ENCODE measurements around the gene MRTFA. TPM values are rescaled to one million over a fixed set of nuclear protein-coding genes. Genes with fewer than 3 reads are reported as not detected.

MRTFA gene
- total and polyA plus RNA-seq, 9 of the 15 experiments (the other 6 are each of a cell fraction or from before 2014, with no cell fraction given), result 0.84 to 21.1 (median 3.7) TPM

DNA sequence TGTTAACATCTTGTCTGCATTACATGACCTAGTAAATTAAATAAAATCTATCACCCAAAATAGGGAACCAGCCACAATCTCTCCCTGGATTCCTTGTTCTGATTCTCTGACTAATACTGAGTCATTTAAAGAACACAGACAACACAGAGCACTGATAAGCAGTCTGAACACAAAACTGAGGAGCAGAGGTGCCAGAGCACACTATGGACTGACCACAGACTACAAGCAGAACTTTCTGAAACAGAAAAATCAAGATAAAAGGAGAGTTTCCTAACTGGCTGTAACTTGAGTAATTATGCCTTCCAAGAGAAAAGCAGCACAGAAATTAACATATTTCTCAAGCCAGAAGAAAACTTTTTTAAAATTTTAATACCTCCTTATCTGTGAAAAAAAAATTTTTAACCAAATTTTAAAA, 137.3 kb downstream of the MRTFA start (continued):
- TF ChIP-seq, protein P1, sequence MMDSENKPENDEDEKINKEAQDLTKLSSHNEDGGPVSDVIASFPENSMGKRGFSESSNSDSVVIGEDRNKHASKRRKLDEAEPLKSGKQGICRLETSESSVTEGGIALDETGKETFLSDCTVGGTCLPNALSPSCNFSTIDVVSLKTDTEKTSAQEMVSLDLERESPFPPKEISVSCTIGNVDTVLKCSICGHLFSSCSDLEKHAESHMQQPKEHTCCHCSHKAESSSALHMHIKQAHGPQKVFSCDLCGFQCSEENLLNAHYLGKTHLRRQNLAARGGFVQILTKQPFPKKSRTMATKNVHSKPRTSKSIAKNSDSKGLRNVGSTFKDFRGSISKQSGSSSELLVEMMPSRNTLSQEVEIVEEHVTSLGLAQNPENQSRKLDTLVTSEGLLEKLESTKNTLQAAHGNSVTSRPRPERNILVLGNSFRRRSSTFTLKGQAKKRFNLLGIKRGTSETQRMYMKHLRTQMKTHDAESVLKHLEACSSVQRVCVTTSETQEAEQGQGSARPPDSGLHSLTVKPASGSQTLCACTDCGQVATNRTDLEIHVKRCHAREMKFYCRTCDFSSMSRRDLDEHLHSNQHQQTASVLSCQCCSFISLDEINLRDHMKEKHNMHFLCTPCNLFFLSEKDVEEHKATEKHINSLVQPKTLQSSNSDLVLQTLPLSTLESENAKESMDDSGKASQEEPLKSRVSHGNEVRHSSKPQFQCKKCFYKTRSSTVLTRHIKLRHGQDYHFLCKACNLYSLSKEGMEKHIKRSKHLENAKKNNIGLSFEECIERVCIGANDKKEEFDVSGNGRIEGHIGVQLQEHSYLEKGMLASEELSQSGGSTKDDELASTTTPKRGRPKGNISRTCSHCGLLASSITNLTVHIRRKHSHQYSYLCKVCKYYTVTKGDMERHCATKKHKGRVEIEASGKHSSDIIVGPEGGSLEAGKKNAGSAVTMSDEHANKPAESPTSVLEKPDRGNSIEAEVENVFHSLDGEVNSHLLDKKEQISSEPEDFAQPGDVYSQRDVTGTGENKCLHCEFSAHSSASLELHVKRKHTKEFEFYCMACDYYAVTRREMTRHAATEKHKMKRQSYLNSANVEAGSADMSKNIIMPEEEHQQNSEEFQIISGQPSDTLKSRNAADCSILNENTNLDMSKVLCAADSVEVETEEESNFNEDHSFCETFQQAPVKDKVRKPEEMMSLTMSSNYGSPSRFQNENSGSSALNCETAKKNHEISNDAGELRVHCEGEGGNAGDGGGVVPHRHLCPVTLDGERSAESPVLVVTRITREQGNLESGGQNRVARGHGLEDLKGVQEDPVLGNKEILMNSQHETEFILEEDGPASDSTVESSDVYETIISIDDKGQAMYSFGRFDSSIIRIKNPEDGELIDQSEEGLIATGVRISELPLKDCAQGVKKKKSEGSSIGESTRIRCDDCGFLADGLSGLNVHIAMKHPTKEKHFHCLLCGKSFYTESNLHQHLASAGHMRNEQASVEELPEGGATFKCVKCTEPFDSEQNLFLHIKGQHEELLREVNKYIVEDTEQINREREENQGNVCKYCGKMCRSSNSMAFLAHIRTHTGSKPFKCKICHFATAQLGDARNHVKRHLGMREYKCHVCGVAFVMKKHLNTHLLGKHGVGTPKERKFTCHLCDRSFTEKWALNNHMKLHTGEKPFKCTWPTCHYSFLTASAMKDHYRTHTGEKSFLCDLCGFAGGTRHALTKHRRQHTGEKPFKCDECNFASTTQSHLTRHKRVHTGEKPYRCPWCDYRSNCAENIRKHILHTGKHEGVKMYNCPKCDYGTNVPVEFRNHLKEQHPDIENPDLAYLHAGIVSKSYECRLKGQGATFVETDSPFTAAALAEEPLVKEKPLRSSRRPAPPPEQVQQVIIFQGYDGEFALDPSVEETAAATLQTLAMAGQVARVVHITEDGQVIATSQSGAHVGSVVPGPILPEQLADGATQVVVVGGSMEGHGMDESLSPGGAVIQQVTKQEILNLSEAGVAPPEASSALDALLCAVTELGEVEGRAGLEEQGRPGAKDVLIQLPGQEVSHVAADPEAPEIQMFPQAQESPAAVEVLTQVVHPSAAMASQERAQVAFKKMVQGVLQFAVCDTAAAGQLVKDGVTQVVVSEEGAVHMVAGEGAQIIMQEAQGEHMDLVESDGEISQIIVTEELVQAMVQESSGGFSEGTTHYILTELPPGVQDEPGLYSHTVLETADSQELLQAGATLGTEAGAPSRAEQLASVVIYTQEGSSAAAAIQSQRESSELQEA (IDR thresholded peaks at IDR 0.05; ENCODE audit: low read depth), result no peak
- TF ChIP-seq SPI1 (IDR thresholded peaks at IDR 0.05; ENCODE audit: borderline replicate concordance, low read depth, low read length) (peak; percentile 63; the same call in 1 of the 2 replicates), ZC3H11A (IDR thresholded peaks at IDR 0.05; ENCODE audit: low read depth, low read length) (no peak), TAF7 (tag; IDR thresholded peaks at IDR 0.05) (no peak), ZSCAN32 (CRISPR knock-in tag; IDR thresholded peaks at IDR 0.05) (no peak), MEF2A (IDR thresholded peaks at IDR 0.05; ENCODE audit: control insufficient read depth, low read depth, low read length) (no peak), ZNF253 (CRISPR knock-in tag; conservative IDR thresholded peaks at IDR 0.05) (no peak)
- TF ChIP-seq, protein P2, sequence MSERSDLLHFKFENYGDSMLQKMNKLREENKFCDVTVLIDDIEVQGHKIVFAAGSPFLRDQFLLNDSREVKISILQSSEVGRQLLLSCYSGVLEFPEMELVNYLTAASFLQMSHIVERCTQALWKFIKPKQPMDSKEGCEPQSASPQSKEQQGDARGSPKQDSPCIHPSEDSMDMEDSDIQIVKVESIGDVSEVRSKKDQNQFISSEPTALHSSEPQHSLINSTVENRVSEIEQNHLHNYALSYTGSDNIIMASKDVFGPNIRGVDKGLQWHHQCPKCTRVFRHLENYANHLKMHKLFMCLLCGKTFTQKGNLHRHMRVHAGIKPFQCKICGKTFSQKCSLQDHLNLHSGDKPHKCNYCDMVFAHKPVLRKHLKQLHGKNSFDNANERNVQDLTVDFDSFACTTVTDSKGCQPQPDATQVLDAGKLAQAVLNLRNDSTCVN (CRISPR knock-in tag; IDR thresholded peaks at IDR 0.05), result no peak
- TF ChIP-seq, protein P3, sequence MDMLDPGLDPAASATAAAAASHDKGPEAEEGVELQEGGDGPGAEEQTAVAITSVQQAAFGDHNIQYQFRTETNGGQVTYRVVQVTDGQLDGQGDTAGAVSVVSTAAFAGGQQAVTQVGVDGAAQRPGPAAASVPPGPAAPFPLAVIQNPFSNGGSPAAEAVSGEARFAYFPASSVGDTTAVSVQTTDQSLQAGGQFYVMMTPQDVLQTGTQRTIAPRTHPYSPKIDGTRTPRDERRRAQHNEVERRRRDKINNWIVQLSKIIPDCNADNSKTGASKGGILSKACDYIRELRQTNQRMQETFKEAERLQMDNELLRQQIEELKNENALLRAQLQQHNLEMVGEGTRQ (CRISPR knock-in tag; IDR thresholded peaks at IDR 0.05), result no peak
